H1 (cell line): ENCODE data around the gene GSTT4. TPM values are rescaled to one million over a fixed set of nuclear protein-coding genes. Genes with fewer than 3 reads are reported as not detected.

Source experiments
- CHD1 ChIP-seq: IDR thresholded peaks from 2 replicates; pipeline ENCODE4 v1.6.1; 2012; ENCODE audit warnings: low read depth, low read length, improper control_type of control experiment
- FOSL1 ChIP-seq: IDR thresholded peaks from 2 replicates; pipeline ENCODE4 v1.6.1; 2011; ENCODE audit warnings: mild to moderate bottlenecking, low read depth, low read length, moderate library complexity; ENCODE audit not compliant: insufficient read depth
- KDM1A ChIP-seq: fragments of 200-600, 300-600 bp; sonication (generic); IDR thresholded peaks from 2 replicates; pipeline ENCODE4 v1.7.1; 2016; ENCODE audit warnings: mild to moderate bottlenecking, low read length, borderline replicate concordance
- PHF8 ChIP-seq: fragments of 200-600 bp; sonication (generic); conservative IDR thresholded peaks from 2 replicates; pipeline ENCODE4 v1.7.1; 2012; ENCODE audit warnings: low read depth, mild to moderate bottlenecking, inconsistent platforms, low read length, moderate library complexity
- RAD21 ChIP-seq, 2 experiments: IDR thresholded peaks in 1 of 2; conservative IDR thresholded peaks in 1 of 2; 2 replicates each; pipeline ENCODE4 v1.6.1; 2011; ENCODE audit warnings: low read depth in 2 of 2, low read length in 2 of 2, improper control_type of control experiment in 1 of 2, inconsistent platforms in 1 of 2, mild to moderate bottlenecking in 1 of 2, moderate library complexity in 1 of 2
- SIX5 ChIP-seq: IDR thresholded peaks from 2 replicates; pipeline ENCODE4 v1.6.1; 2011; ENCODE audit warnings: mild to moderate bottlenecking, low read depth, low read length
- polyA plus RNA-seq, 7 experiments: library from polyadenylated mRNA; depleted of rRNA in 3 of 7; stranded (reverse) in 5 of 7; unstranded in 2 of 7; fragments of >200 nt in 5 of 7; fragments of 200-250 nt in 2 of 7; gene quantifications; 1 replicate in 5 of 7; 2 replicates in 1 of 7; 4 replicates in 1 of 7; pipeline versions ENCODE4 v1.2.1 to v1.2.3, GENCODE V29; 2011 to 2013; ENCODE audit warnings: missing spikeins in 2 of 7, mixed read lengths in 2 of 7
- total RNA-seq: library from RNA; stranded (reverse); fragmentation: NEBNext Ultra II Directional; extraction: Animal tissue kit (Norgen Biotek cat#: 25700); gene quantifications from 2 replicates; pipeline ENCODE4 v1.2.1, GENCODE V29; 2021

The GSTT4 gene
- total and polyA plus RNA-seq, 2 of the 8 experiments (the other 6 are each of a cell fraction or from before 2014, with no cell fraction given), result 0.14 TPM; not detected in 1

- no peak for TF ChIP-seq KDM1A
- no peak for TF ChIP-seq RAD21 (IDR thresholded peaks at IDR 0.05 in 1 of 2, conservative IDR thresholded peaks at IDR 0.05 in 1 of 2; ENCODE audit: low read depth in 2 of 2, low read length in 2 of 2)
- TF ChIP-seq CHD1, result no peak
- no peak for TF ChIP-seq SIX5
- TF ChIP-seq FOSL1, result no peak
- no peak for TF ChIP-seq PHF8
Observed at GRCh38 chr22:24008381-24009226, 3.4 kb upstream of the GSTT4 start (continued).
